HT1080 (cell line): Measurements from ENCODE around the gene AIMP2. TPM values are rescaled to one million over a fixed set of nuclear protein-coding genes. Genes with fewer than 3 reads are reported as not detected.
"Not testable (repeated sequence)": the region's sequence is repeated elsewhere in the genome, so short reads cannot be mapped to it uniquely, and the experiment has no call there.

Experiments
- DNase-seq: peaks from one replicate; pipeline ENCODE4 v3.0.0-alpha.2; 2015; ENCODE audit warnings: low read depth
- polyA plus RNA-seq, 2 experiments: library from polyadenylated mRNA; depleted of rRNA; stranded (reverse); fragments of >200 nt; gene quantifications; 2 replicates each; pipeline ENCODE4 v1.2.3, GENCODE V29; 2015
- total RNA-seq: library from RNA; depleted of rRNA; stranded (reverse); fragments of >200 nt; shearing (Covaris generic); gene quantifications from 2 replicates; pipeline ENCODE4 v1.2.3, GENCODE V29; 2014; rRNA removed

The AIMP2 gene
- total RNA-seq: 125 and 147 TPM in 2 replicates
- 72.2 and 80.4 TPM in 2 replicates for polyA plus RNA-seq (2015; cell fraction: cytosol; rRNA removed)
- 52.7 and 58.1 TPM in 2 replicates for polyA plus RNA-seq (2015; cell fraction: nucleus; rRNA removed)

- DNase-seq: peak; percentile 99
These were observed at the start of gene AIMP2, which contains the start of gene PMS2 for GRCh38 chr7:6008668-6009611. Gene AIMP2, plus strand, starts transcription at chr7:6009272. Its CDS starts 92 bp downstream, at chr7:6009364. Gene PMS2, minus strand, starts transcription at chr7:6009049. Its CDS starts 30 bp downstream, at chr7:6009019.

GRCh38 chr7:5963205-5963604, 45.9 kb upstream of the AIMP2 start:
- DNase-seq: not testable (repeated sequence)

GRCh38 chr7:5963810-5964209, 45.3 kb upstream of the AIMP2 start:
- DNase-seq: not testable (repeated sequence)

- DNase-seq: not testable (repeated sequence)
These were observed 38.6 kb upstream of the AIMP2 start, which contains the start of gene RSPH10B for GRCh38 chr7:5970347-5970911. Gene RSPH10B, minus strand, starts transcription at chr7:5970689. Its CDS starts 3,573 bp downstream, at chr7:5967116.

- not testable (repeated sequence) for DNase-seq
These were observed 35.5 kb upstream of the AIMP2 start for GRCh38 chr7:5973580-5973979.

GRCh38 chr7:5979680-5980314, 29.3 kb upstream of the AIMP2 start:
- not testable (repeated sequence) for DNase-seq

- not testable (repeated sequence) for DNase-seq
These were observed 22.0 kb upstream of the AIMP2 start for GRCh38 chr7:5987061-5987460.

GRCh38 chr7:5997210-5997808, 11.8 kb upstream of the AIMP2 start:
- peak; percentile 69 for DNase-seq

- no peak for DNase-seq
These were observed 1.7 kb upstream of the AIMP2 start for GRCh38 chr7:6007386-6007785.

GRCh38 chr7:6007835-6008590, 1.1 kb upstream of the AIMP2 start:
- not testable (repeated sequence) for DNase-seq

GRCh38 chr7:6010370-6010769, 1.3 kb downstream of the AIMP2 start:
- not testable (repeated sequence) for DNase-seq

- DNase-seq: no peak
These were observed 2.5 kb downstream of the AIMP2 start for GRCh38 chr7:6011541-6011940.

- no peak for DNase-seq
These were observed 3.5 kb downstream of the AIMP2 start for GRCh38 chr7:6012355-6013104.

- no peak for DNase-seq
These were observed 7.0 kb downstream of the AIMP2 start for GRCh38 chr7:6015917-6016652.

- no peak for DNase-seq
These were observed 7.5 kb downstream of the AIMP2 start for GRCh38 chr7:6016653-6016966.

GRCh38 chr7:6020371-6021286, 11.6 kb downstream of the AIMP2 start:
- DNase-seq: no peak

- DNase-seq: no peak
These were observed 13.6 kb downstream of the AIMP2 start for GRCh38 chr7:6022707-6023106.

- no peak for DNase-seq
These were observed 14.9 kb downstream of the AIMP2 start for GRCh38 chr7:6023974-6024435.
